ENCODE data around the gene LAG3.

LAG3 gene

GRCh38 chr12:6810758-6811157 is 38.4 kb downstream of the LAG3 start:
- no peak overlapping the region for H3K27ac ChIP-seq (ENCODE audit: low read depth in 2 of 2, low read length in 2 of 2)
- H3K36me3 ChIP-seq (ENCODE audit: control insufficient read depth in 2 of 2, insufficient read depth in 2 of 2, low read length in 2 of 2) = peaks cover 0 to 5% of the 10 kb centered on the region in 2 donors
- no peak overlapping the region for H3K4me3 ChIP-seq (ENCODE audit: low read length in 2 of 2)
- H3K4me1 ChIP-seq (ENCODE audit: control insufficient read depth in 2 of 2, insufficient read depth in 2 of 2, low read length in 2 of 2) = no peaks in the 10 kb centered on the region
- no peak overlapping the region for H3K9ac ChIP-seq (ENCODE audit: low read depth in 1 of 2, low read length in 2 of 2)
- H3K27me3 ChIP-seq (ENCODE audit: control insufficient read depth in 2 of 2, insufficient read depth in 2 of 2, low read length in 2 of 2) = no peaks in the 10 kb centered on the region
- H3K9me3 ChIP-seq (ENCODE audit: control insufficient read depth in 2 of 2, low read length in 2 of 2) = no peaks in the 10 kb centered on the region

DNA sequence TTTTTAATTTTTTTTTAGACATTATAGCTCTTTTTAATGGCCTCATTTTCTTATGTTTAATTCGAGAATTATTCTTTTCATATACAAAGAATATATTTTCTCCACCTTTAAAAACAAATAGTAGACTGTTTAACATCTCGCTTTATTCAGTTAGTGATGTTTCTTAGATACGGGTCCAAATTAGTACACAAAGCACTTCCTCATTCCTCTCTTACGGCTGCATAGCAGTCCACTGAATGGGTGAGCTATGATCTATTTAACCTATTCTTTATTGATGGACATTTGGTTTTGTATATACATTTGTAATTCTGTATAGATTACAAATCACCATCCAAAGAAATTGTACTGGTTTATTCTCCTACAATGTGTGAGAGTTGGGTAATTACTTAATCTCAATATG is 41.0 kb downstream of the LAG3 start:
- Histone ChIP-seq H3K36me3 (ENCODE audit: control insufficient read depth in 2 of 2, insufficient read depth in 2 of 2, low read length in 2 of 2) (peaks cover 0 to 10% of the 10 kb centered on the region in 2 donors), H3K4me3 (ENCODE audit: low read length in 2 of 2) (no peak overlapping the region), H3K9me3 (ENCODE audit: control insufficient read depth in 2 of 2, low read length in 2 of 2) (no peaks in the 10 kb centered on the region), H3K27ac (ENCODE audit: low read depth in 2 of 2, low read length in 2 of 2) (no peak overlapping the region), H3K4me1 (ENCODE audit: control insufficient read depth in 2 of 2, insufficient read depth in 2 of 2, low read length in 2 of 2) (no peaks in the 10 kb centered on the region), H3K9ac (ENCODE audit: low read depth in 1 of 2, low read length in 2 of 2) (no peak overlapping the region), H3K27me3 (ENCODE audit: control insufficient read depth in 2 of 2, insufficient read depth in 2 of 2, low read length in 2 of 2) (no peaks in the 10 kb centered on the region)

DNA sequence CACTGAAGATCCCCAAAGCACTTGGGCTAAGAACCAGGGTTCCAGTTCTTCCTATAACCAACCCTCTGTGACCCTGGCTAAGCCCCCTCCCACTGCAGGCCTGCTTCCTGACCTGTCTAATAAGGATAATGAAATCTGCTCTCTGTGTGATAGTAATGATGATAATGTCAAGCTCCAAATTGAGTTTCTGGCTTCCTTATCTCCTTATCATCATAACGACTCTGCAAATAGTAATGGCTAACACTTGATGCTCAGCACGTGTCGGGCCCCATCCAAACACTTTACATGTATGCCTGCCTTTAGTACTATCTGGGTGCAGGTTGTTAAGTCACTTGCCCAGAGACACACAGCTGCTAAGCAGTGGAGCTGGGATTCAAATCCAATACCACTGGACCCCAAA is 44.3 kb downstream of the LAG3 start:
- Histone ChIP-seq H3K4me1 (ENCODE audit: control insufficient read depth in 2 of 2, insufficient read depth in 2 of 2, low read length in 2 of 2) (no peaks in the 10 kb centered on the region), H3K36me3 (ENCODE audit: control insufficient read depth in 2 of 2, insufficient read depth in 2 of 2, low read length in 2 of 2) (peaks cover 0 to 10% of the 10 kb centered on the region in 2 donors)

GRCh38 chr12:6817098-6817497 is 44.8 kb downstream of the LAG3 start:
- Histone ChIP-seq H3K27ac (ENCODE audit: low read depth in 2 of 2, low read length in 2 of 2) (no peak overlapping the region), H3K9me3 (ENCODE audit: control insufficient read depth in 2 of 2, low read length in 2 of 2) (no peaks in the 10 kb centered on the region), H3K27me3 (ENCODE audit: control insufficient read depth in 2 of 2, insufficient read depth in 2 of 2, low read length in 2 of 2) (peaks cover 5 to 11% of the 10 kb centered on the region in 2 donors), H3K36me3 (ENCODE audit: control insufficient read depth in 2 of 2, insufficient read depth in 2 of 2, low read length in 2 of 2) (peaks cover 0 to 10% of the 10 kb centered on the region in 2 donors), H3K9ac (ENCODE audit: low read depth in 1 of 2, low read length in 2 of 2) (no peak overlapping the region), H3K4me3 (ENCODE audit: low read length in 2 of 2) (no peak overlapping the region), H3K4me1 (ENCODE audit: control insufficient read depth in 2 of 2, insufficient read depth in 2 of 2, low read length in 2 of 2) (peaks cover 0 to 3% of the 10 kb centered on the region in 2 donors)

More for the DNA sequence above, 44.3 kb downstream of the LAG3 start:
- Histone ChIP-seq H3K27me3 (ENCODE audit: control insufficient read depth in 2 of 2, insufficient read depth in 2 of 2, low read length in 2 of 2) (peaks cover 5 to 6% of the 10 kb centered on the region in 2 donors), H3K9ac (ENCODE audit: low read depth in 1 of 2, low read length in 2 of 2) (no peak overlapping the region), H3K27ac (ENCODE audit: low read depth in 2 of 2, low read length in 2 of 2) (no peak overlapping the region), H3K9me3 (ENCODE audit: control insufficient read depth in 2 of 2, low read length in 2 of 2) (no peaks in the 10 kb centered on the region), H3K4me3 (ENCODE audit: low read length in 2 of 2) (no peak overlapping the region)

DNA sequence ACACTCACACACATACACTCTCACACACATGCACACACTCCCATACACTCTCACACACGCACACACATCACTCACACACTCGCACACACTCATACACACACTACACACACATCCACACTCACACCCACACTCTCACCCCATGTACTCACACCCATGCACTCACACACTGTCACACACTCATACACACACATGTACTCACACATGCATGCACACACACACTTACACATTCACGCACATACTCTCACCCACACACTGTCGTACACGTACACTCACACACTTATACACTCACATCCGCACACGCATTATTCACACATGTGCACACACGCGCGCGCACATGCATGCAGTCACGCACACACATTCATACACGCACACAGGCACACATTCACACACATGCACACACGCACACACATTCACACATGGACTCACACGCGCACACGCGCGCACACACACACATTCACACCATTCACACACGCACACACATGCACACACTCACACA is 45.4 kb downstream of the LAG3 start:
- Histone ChIP-seq H3K4me3 (ENCODE audit: low read length in 2 of 2) (no peak overlapping the region), H3K27ac (ENCODE audit: low read depth in 2 of 2, low read length in 2 of 2) (no peak overlapping the region), H3K9me3 (ENCODE audit: control insufficient read depth in 2 of 2, low read length in 2 of 2) (no peaks in the 10 kb centered on the region), H3K9ac (ENCODE audit: low read depth in 1 of 2, low read length in 2 of 2) (no peak overlapping the region), H3K36me3 (ENCODE audit: control insufficient read depth in 2 of 2, insufficient read depth in 2 of 2, low read length in 2 of 2) (peaks cover 0 to 10% of the 10 kb centered on the region in 2 donors), H3K4me1 (ENCODE audit: control insufficient read depth in 2 of 2, insufficient read depth in 2 of 2, low read length in 2 of 2) (peaks cover 0 to 3% of the 10 kb centered on the region in 2 donors), H3K27me3 (ENCODE audit: control insufficient read depth in 2 of 2, insufficient read depth in 2 of 2, low read length in 2 of 2) (peaks cover 10 to 17% of the 10 kb centered on the region in 2 donors)

GRCh38 chr12:6818222-6818621 is 45.9 kb downstream of the LAG3 start:
- no peak overlapping the region for H3K4me3 ChIP-seq (ENCODE audit: low read length in 2 of 2)
- no peaks in the 10 kb centered on the region for H3K9me3 ChIP-seq (ENCODE audit: control insufficient read depth in 2 of 2, low read length in 2 of 2)
- no peak overlapping the region for H3K27ac ChIP-seq (ENCODE audit: low read depth in 2 of 2, low read length in 2 of 2)
- peaks cover 14 to 22% of the 10 kb centered on the region in 2 donors for H3K27me3 ChIP-seq (ENCODE audit: control insufficient read depth in 2 of 2, insufficient read depth in 2 of 2, low read length in 2 of 2)
- H3K9ac ChIP-seq (ENCODE audit: low read depth in 1 of 2, low read length in 2 of 2) = no peak overlapping the region
- peaks cover 0 to 10% of the 10 kb centered on the region in 2 donors for H3K36me3 ChIP-seq (ENCODE audit: control insufficient read depth in 2 of 2, insufficient read depth in 2 of 2, low read length in 2 of 2)
- peaks cover 0 to 3% of the 10 kb centered on the region in 2 donors for H3K4me1 ChIP-seq (ENCODE audit: control insufficient read depth in 2 of 2, insufficient read depth in 2 of 2, low read length in 2 of 2)

- no peak overlapping the region for H3K9ac ChIP-seq (ENCODE audit: low read depth in 1 of 2, low read length in 2 of 2)
- H3K36me3 ChIP-seq (ENCODE audit: control insufficient read depth in 2 of 2, insufficient read depth in 2 of 2, low read length in 2 of 2) = peaks cover 0 to 10% of the 10 kb centered on the region in 2 donors
- H3K4me1 ChIP-seq (ENCODE audit: control insufficient read depth in 2 of 2, insufficient read depth in 2 of 2, low read length in 2 of 2) = peaks cover 0 to 3% of the 10 kb centered on the region in 2 donors
- no peak overlapping the region for H3K27ac ChIP-seq (ENCODE audit: low read depth in 2 of 2, low read length in 2 of 2)
- H3K9me3 ChIP-seq (ENCODE audit: control insufficient read depth in 2 of 2, low read length in 2 of 2) = no peaks in the 10 kb centered on the region
- H3K27me3 ChIP-seq (ENCODE audit: control insufficient read depth in 2 of 2, insufficient read depth in 2 of 2, low read length in 2 of 2) = peaks cover 14 to 25% of the 10 kb centered on the region in 2 donors
- H3K4me3 ChIP-seq (ENCODE audit: low read length in 2 of 2) = no peak overlapping the region
These were observed 46.3 kb downstream of the LAG3 start for GRCh38 chr12:6818645-6819044.

GRCh38 chr12:6819106-6820030 is 47.0 kb downstream of the LAG3 start:
- peaks cover 17 to 29% of the 10 kb centered on the region in 2 donors for H3K27me3 ChIP-seq (ENCODE audit: control insufficient read depth in 2 of 2, insufficient read depth in 2 of 2, low read length in 2 of 2)
- H3K36me3 ChIP-seq (ENCODE audit: control insufficient read depth in 2 of 2, insufficient read depth in 2 of 2, low read length in 2 of 2) = peaks cover 0 to 10% of the 10 kb centered on the region in 2 donors
- peaks cover 0 to 3% of the 10 kb centered on the region in 2 donors for H3K4me1 ChIP-seq (ENCODE audit: control insufficient read depth in 2 of 2, insufficient read depth in 2 of 2, low read length in 2 of 2)
- H3K9me3 ChIP-seq (ENCODE audit: control insufficient read depth in 2 of 2, low read length in 2 of 2) = no peaks in the 10 kb centered on the region
- no peak overlapping the region for H3K9ac ChIP-seq (ENCODE audit: low read depth in 1 of 2, low read length in 2 of 2)
- no peak overlapping the region for H3K27ac ChIP-seq (ENCODE audit: low read depth in 2 of 2, low read length in 2 of 2)
- no peak overlapping the region for H3K4me3 ChIP-seq (ENCODE audit: low read length in 2 of 2)

- Histone ChIP-seq H3K4me1 (ENCODE audit: control insufficient read depth in 2 of 2, insufficient read depth in 2 of 2, low read length in 2 of 2) (peaks cover 0 to 3% of the 10 kb centered on the region in 2 donors), H3K9me3 (ENCODE audit: control insufficient read depth in 2 of 2, low read length in 2 of 2) (no peaks in the 10 kb centered on the region), H3K4me3 (ENCODE audit: low read length in 2 of 2) (no peak overlapping the region), H3K36me3 (ENCODE audit: control insufficient read depth in 2 of 2, insufficient read depth in 2 of 2, low read length in 2 of 2) (peaks cover 0 to 5% of the 10 kb centered on the region in 2 donors), H3K27me3 (ENCODE audit: control insufficient read depth in 2 of 2, insufficient read depth in 2 of 2, low read length in 2 of 2) (peaks cover 17 to 34% of the 10 kb centered on the region in 2 donors), H3K9ac (ENCODE audit: low read depth in 1 of 2, low read length in 2 of 2) (no peak overlapping the region), H3K27ac (ENCODE audit: low read depth in 2 of 2, low read length in 2 of 2) (no peak overlapping the region)
These were observed 47.8 kb downstream of the LAG3 start for GRCh38 chr12:6820166-6820565.

Measured in mucosa of rectum (tissue), 2 donors.